Activated CD4-positive, CD25-positive, alpha-beta regulatory T cell (primary cell): ENCODE measurements around the gene DNAI4.
"Not testable (repeated sequence)": the region's sequence is repeated elsewhere in the genome, so short reads cannot be mapped to it uniquely, and the experiment has no call there.

Experiments used
- DNase-seq, 4 experiments: peaks; one replicate each; lab custom pipeline; 2025; lab: John Stamatoyannopoulos, UW

DNAI4 gene

DNA sequence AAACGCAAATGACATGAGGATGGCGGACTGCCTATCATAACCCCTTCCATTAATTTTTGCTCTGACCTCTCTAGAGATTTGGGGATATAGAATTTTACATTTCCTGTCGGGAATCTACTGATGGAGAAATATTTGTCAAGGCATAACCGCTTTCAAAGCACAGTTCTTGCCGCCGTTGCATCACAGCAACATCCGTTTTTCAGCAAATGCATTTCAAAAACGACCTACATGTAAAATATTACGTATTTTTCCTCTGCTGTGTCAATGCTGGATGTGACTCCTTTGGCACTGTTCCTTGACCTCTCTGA, 5.0 kb upstream of the DNAI4 start:
- DNase-seq, result no peak

DNA sequence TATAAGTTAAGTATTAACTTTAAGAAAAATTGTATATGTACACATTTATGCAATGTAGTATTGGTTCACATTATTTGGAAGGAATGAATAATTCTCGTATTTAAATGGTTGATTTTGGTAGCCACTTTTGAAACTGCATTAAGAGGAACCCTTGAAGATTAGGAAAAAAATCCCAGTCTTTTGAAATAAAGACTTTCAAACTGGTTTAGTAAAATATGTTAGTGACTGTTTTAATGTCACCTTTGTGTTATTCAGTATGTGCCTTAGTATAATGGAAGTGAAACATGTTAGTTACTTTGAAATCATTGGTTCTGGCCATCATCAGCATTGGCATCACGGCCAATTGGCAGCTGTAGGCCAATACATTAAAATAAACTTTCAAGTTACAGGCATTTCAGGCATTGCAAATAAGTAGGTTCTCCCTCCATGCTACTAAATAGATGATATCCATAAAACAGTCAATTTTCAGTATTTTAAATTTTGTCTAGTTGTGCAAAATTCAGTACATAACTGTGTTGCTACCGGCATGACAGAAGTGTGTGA, 4.6 kb upstream of the DNAI4 start:
- no peak for DNase-seq

DNA sequence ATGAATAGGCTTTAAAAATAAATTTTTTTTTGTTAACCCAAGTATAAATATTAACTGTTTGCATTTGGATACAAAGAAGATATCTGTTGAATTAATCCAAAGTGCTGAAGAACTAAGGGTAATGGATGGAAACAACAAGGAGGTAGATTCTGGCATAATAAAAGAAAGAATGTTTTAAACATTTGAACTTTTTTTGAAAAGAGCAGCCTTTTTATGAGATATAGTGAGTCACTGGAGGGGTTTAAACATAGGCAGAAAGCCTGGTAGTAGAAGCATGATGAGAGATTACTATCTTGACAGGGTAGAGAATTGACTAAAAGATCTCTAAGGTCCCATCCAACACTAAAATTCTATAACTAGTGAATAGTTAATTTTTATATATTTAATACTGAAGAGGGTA, 2.9 kb upstream of the DNAI4 start:
- no peak for DNase-seq

DNA sequence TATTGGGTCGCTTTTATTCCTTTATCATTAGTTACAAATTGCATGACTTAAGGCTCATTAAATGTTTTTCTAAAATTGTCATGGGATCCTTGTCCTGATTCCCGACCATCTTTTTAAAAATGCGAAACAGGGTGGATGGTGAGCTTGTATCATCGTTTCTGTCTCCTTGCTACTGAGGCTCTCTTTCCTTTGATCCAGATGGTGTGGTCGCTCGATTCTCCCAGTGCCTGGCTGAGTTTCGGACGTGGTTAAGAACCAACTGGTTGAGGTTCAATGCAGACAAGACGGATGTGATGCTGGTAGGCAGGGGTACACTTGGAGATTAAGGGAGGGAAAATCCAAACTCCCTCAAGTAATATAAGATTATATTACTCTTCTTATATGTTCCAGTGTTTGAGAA, 1.3 kb upstream of the DNAI4 start:
- DNase-seq, result no peak

DNA sequence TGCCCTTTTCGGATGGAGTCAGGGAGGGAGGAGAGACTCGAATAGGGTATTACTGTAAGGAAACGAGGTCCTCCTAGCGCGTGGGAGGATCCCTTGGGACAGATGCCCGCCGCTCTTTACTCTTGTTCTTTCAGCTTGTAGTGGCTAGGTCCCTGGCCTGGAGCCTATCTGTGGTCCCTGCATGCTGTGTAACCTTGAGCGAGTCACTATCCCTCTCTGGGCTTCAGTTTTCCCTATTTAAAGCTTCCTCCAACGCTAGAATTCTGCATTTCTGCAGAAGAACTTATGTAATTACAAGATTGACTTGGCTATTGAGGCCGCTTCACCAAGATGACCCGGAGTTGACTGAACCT, 878 bp upstream of the DNAI4 start:
- DNase-seq, result no peak

DNA sequence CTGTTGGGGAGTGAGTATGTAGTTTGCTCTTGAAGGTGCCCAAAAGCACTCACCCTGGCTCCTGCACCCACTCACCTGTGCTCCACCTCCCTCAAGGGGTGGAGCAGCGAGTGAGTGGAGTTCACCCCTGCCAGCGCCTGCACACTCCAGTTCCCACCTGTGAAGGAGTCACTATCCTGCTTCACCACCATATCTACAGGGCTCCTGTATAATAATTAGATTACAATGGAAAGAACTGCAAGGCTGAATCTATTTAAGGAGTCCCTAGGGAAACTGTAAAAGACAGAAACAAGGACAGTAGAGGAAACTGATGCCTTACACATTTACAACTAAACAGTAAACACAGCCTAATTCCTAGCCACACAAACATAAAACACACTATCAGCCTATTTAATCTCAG, 4.1 kb downstream of the DNAI4 start:
- no peak for DNase-seq

DNA sequence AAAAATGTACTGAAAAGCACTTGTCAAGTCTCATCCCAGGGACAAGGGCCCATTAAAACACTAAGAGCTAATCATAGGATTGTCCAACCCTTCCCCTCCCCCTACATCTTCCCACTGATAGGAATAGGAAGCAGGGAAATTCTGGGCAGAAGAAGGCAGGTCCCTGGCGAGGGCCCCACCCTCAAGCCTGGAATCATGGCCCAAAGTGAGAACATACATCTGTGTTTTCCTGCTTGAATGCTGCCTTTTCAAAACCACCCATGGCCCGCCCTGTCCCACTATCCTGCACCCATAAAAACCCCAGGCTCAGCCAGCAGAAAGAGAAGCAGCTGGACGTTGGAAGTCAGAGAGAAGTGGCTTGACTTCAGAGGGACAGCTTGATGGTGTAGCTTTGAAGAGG, 4.8 kb downstream of the DNAI4 start:
- DNase-seq, result no peak

DNA sequence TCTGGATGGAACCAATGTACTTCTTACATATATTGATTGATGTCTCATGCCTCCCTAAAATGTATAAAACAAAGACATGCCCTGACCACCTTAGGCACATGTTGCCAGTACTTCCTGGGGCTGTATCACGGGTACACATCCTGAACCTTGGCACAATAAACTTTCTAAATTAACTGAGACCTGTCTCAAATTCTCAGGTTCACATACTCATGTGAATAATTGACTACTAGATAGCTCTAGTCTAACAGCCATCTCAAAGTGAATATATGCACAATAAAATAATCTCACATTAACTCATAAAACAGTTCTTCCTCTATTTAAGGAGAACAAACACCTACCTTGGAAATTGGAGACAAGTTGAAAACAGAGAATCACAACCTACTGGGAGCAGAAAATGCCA, 5.6 kb downstream of the DNAI4 start:
- no peak for DNase-seq

DNA sequence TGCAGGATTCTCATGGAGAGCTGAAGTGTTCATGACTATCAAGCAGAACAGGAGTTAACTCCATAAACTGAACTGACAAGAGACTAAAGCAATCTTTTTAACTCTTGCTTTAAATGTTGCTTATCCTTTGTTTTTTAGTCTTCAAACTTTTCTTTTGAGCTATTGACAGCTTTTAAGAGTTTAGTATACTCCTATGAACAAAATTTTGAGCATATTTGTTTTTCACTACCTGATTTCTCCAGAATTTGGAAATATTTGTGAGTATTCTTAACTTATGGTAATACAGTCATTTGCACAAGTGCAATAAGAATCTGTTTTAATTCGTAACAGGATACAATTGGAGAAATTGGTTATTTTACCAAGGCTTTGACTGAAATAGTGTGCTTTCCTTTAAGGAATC, 7.2 kb downstream of the DNAI4 start:
- DNase-seq, result no peak

DNA sequence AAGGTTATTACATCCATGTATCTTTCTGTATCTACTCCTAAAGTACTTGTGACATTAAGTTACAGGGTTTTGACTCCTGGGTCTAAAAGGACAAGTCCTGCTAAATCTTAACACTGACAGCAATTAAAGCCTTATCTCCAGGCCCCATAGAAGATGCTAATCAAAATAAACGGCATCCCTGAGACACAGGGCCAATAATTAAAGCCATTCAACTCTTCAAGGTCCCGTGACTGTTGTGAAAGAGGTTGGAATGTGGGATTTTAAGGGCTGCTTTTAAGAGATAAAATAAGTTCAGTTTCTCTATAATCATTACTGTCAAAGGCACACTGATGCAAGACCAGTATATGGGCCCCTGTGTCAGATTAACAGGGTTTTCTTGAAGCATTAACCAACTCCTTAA, 8.3 kb downstream of the DNAI4 start:
- no peak for DNase-seq

DNA sequence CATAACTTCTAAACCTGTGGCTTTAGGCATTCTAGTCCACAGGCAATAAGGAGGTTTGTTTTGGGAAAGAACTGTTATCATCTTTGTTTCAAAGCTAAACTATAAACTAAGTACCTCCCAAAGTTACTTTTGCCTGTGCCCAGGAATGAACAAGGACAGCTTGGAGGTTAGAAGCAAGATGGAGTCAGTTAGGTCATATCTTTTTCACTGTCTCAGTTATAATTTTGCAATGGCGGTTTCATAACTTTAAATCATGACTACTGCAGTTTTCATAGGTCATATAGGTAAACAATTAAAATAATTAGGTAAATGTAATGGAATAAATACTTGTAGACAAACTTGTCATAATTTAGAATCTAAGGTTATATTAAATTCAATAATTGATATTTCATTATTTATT, 9.5 kb downstream of the DNAI4 start:
- DNase-seq, result not testable (repeated sequence)

DNA sequence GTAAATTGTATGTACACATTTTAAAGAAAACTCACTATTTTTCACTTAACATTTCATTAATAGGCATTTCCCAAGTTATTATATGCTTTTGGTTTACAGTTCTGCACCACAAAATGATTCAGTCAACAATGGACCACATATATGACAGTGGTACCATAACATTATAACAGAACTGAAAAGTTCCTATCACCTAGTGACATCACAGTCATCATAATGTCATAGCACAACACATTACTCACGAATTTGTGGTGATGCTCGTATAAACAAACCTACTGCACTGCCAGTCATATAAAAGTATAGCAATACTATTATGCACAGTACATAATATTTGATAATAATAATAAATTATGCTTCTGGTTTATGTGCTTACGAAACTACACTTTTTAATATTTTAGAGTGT, 30.9 kb downstream of the DNAI4 start:
- DNase-seq, result no peak

DNA sequence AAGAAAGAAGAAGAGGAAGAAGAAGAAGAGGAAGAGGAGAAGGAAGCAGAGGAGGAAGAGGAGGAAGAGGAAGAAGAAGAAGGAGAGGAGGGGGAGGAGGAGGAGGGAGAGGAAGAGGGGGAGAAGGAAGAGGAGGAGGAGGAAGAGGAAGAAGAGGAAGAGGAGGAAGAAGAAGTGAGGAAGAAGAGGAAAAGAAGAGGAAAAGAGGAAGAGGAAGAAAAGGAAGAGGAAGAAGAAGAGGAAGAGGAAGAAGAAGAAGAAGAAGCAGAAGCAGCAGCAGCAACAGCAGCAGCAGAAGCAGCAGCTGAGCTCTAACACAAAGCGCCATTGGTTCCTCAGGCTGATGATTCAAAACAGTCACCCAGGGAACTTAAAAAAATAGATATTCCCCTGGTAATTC, 34.0 kb downstream of the DNAI4 start:
- DNase-seq, result no peak

DNA sequence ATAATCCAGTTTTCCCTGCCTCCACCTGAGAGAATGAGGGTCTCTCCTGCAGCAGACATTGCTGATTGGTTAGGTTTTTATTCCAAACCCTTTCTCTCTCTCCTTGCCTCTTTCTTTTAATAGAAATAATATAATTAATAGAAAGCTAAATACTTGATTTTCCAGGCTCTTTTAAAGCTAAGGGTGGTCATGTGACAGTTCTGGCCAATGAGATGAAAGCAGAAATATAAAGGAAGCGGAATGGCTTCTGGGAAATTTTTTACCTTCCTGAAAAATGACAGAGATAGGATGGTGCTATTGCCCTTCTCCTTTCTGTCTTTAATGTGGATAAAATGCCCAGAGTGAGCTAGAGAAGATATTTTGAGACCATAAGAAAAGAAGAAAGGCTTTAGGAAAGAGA, 35.6 kb downstream of the DNAI4 start:
- no peak for DNase-seq

DNA sequence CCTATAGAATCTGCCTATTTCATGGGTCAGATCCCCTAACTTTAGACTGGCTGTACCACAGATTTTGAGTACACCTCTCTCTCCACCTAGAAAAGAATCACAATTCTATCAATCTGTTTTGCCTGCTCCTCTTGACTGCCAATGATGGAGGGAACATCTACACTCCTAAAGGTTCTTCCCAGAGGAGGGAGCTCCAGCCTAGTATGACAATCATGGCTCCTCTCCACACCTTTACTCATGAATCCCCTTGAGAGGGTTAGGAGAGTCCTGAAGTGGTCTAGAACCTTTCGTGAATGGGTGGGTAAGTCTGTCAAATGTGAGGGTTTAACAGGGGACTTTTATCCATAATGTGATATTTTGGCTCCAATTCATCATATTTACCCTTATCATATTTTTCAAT, 48.0 kb downstream of the DNAI4 start:
- no peak for DNase-seq

DNA sequence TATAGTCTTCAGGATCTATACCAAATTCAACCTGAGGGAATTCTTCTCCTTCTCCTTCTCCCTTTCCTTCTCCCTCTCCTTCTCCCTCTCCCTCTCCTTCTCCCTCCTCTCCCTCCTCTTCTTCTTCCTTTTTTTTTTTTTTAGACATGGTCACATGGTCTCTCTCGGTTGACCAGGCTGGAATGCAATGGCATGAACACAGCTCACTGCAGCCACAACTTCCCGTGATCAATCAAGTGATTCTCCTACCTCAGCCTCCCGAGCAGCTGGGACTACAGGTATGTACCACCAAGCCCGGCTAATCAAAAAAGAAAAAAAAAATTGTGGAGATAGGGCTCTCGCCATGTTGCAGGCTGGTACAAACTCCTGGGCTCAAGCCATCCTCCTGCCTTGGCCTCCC, 51.5 kb downstream of the DNAI4 start:
- DNase-seq, result no peak

DNA sequence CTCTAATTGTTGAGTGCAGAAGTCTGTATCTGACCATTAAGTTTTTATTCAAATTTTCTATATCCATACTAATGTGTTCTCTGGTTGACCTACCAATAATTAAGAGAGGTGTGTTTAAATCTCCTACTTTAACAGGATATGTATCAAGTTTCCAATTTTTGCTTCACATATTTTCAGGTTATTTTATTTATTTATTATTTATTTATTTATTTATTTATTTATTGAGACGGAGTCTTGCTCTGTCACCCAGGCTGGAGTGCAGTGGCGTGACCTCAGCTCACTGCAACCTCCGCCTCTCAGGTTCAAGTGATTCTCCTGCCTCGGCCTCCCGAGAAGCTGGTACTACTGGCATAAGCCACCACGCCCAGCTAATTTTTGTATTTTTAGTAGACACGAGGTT, 52.6 kb downstream of the DNAI4 start:
- DNase-seq, result not testable (repeated sequence)

DNA sequence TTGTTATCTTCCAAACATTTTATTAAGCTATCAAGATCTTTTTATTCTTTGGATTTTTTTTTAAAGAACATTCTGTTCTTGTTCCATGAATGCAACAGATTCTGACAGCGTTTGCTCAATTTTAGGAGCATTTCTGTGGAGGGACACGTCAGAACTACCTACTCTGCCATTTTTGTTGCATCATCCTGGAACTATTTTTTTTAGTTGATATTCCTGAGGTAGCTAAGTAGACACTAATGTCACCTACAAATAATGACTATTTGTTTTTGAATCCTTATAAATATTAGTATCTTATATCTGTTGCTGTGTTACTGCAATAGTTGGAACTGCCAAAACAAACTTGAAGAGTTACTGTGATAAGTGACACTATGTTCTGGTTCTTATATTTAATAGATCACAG, 57.2 kb downstream of the DNAI4 start:
- no peak for DNase-seq

DNA sequence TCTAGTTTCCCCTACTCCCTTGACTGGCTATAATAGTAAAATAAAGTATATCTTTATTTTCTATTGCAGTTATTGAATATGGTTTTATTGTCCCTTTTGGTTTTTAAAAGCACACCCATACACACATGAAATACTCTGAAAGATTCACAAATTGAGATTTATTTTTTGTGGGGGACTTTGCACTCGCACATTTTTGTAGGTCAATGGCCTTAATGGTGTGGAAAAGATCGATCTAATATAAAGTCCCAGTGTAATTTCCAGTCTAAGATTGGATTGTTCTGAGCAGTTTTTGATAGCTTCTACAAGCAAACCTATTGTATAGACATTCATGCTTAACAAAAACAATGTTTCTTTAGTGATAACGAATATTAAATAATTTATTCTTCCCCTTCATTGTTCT, 64.1 kb downstream of the DNAI4 start:
- no peak for DNase-seq

DNA sequence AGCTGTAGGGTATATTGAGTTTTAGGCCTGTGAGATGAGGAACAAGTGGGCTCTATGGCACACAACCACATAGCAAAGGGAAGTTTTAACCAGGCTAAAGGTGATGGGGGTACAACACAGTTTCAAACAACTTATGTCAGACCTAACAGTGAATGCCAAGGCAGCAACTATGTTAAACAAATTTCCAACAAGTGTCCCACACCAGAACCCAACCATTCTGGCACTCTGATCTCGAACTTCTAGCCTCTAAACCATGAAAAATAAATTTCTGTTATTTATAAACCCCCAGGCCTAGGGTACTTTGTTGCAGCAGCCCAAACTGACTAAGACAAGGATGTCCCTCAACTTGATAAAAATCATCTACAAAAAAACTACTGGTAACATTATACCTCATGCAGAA, 71.3 kb downstream of the DNAI4 start:
- DNase-seq, result no peak

DNA sequence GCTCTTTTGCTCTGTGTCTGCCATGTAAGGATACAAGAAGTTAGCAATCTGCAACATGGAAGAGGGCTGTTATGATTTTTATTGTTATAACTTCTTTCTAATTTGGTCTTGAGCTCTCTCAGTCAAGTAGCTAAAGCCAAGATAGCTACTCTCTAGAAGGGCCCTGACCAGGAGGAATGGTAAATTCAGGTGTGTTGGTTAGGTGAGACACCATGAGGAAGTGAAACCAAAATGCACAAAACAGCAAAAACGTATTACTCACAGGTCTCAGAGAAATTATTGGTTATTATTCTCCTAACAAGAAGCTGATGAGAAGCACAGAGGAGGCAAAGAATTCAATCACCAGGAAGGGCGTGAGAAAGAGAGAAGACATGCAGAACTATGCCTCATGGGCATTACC, 71.8 kb downstream of the DNAI4 start:
- DNase-seq, result no peak

DNA sequence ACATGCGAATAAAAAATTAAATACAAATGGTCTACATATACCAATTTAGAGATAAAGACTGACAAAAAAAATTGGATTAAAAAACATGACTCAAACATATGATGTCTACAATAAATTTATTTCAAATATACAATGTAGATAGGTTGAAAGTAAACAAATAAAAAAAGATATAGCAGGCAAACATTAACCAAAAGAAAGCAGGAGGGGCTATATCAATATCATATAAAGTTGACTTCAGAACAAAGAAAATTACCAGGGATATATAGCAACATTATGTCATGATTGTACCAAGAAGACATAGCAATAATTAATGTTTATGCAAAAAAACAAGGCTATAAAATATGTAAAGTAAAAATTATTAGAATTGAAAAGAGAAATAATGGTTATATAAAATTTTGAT, 73.7 kb downstream of the DNAI4 start:
- DNase-seq, result no peak

DNA sequence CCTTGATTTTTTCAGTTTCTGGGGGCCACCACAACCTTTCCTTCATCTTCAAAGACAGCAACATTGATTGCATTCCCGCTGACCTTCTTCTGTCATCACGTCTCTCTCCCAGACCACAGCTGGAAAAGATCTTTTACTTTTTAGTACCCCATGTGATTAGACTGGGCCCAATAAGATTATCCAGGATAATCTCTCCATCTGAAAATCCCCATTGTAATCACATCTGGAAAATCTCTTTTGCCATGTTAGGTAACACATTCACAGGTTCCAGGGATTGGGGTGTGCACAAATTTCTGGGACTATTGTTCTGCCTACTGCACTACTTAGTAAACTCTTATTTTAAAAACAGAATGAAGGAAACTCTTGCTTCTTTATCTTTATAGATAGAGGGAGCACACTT, 76.5 kb downstream of the DNAI4 start:
- no peak for DNase-seq

DNA sequence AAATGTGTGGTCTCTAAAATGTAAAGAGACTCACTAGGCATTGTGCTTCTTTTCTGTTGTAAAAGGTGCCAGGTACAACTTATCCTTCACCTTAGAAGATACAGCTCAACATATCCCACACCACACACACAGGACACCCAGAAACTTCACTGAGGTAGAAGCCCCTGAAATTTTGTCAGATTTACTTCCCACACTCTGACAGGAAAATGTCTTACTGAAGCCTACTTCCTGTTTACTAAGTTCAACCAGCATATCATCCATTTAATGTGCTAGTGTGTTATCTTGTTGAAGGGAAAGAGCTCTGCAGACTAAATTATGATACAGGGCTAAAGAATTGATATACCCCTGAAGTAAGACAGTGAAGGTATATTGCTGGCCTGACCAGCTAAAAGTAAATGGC, 83.7 kb downstream of the DNAI4 start:
- DNase-seq, result no peak

DNA sequence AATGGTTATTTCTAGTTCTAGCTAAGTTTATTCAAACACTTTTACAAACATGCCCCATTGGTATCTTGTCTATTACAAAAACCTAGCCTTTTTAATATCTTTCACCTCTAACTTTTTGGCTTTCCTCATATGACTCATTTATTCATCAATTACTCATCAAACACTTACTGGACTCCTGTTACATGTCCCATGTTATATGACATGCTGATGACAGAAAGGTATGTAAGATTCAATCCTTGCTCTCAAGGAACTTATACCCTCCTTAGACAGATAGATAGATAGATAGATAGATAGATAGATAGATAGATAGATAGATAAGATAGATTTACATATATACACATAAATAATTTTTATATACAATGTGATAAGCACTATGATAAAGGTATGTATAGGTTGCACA, 89.7 kb downstream of the DNAI4 start:
- no peak for DNase-seq
